SU-DHL-6 (cell line): ENCODE results near the gene RIMKLA.
A peak's percentile ranks its signal among the peaks of the same experiment; 100 is the strongest.

Experiments used
- H2AFZ ChIP-seq: fragments of 200-600 bp; sonication (generic); 2 replicates; pipeline ENCODE4 v1.6.1; 2014; ENCODE audit warnings: low read depth, mild to moderate bottlenecking, moderate library complexity, mixed read lengths, antibody characterized with exemption, low read length; ENCODE audit not compliant: severe bottlenecking
- H3F3A ChIP-seq: fragments of 200-600 bp; shearing (Covaris generic); 2 replicates; pipeline ENCODE4 v1.6.0; 2016; ENCODE audit warnings: antibody characterized with exemption, mild to moderate bottlenecking; ENCODE audit not compliant: insufficient read depth
- H3K27ac ChIP-seq: fragments of 200-600 bp; sonication (generic); 2 replicates; pipeline ENCODE4 v1.5.1; 2016; ENCODE audit warnings: low read depth, mild to moderate bottlenecking, low read length, moderate library complexity, mixed read lengths
- H3K27me3 ChIP-seq: fragments of 200-600 bp; sonication (generic), shearing (Covaris generic); 2 replicates; pipeline ENCODE4 v1.6.0; 2014; ENCODE audit warnings: mild to moderate bottlenecking, low read length
- H3K36me3 ChIP-seq: fragments of 200-600 bp; sonication (generic); 2 replicates; pipeline ENCODE4 v1.6.1; 2014; ENCODE audit warnings: mild to moderate bottlenecking, low read length, mixed read lengths
- H3K4me2 ChIP-seq: fragments of 300-600, 200-600 bp; shearing (Covaris generic), sonication (generic); 2 replicates; pipeline ENCODE4 v1.6.0; 2014; ENCODE audit warnings: low read length, low read depth, mild to moderate bottlenecking; ENCODE audit not compliant: poor library complexity, severe bottlenecking
- H3K4me3 ChIP-seq: fragments of 200-600 bp; sonication (generic); 2 replicates; pipeline ENCODE4 v1.5.1; 2014; ENCODE audit warnings: antibody characterized with exemption, low read length, mild to moderate bottlenecking, mixed read lengths; ENCODE audit not compliant: insufficient read depth, poor library complexity, severe bottlenecking
- H3K79me2 ChIP-seq: fragments of 200-600 bp; sonication (generic); 2 replicates; pipeline ENCODE4 v1.6.1; 2014; ENCODE audit warnings: mild to moderate bottlenecking, low read length, moderate library complexity; ENCODE audit not compliant: insufficient read depth
- H3K9ac ChIP-seq: fragments of 200-600 bp; sonication (generic); 2 replicates; pipeline ENCODE4 v1.7.0; 2014; ENCODE audit warnings: mild to moderate bottlenecking, low read length
- H3K9me2 ChIP-seq: fragments of 200-600 bp; sonication (generic); replicated peaks from 2 replicates; pipeline ENCODE4 v1.6.1; 2014; ENCODE audit warnings: low read length; ENCODE audit not compliant: insufficient read depth
- H3K9me3 ChIP-seq: fragments of 200-600 bp; sonication (generic); 2 replicates; pipeline ENCODE4 v1.6.1; 2014; ENCODE audit warnings: low read length, mixed read lengths; ENCODE audit not compliant: insufficient read depth
- H4K20me1 ChIP-seq: fragments of 200-600 bp; sonication (generic); 2 replicates; pipeline ENCODE4 v1.6.1; 2014; ENCODE audit warnings: low read depth, mild to moderate bottlenecking, antibody characterized with exemption, low read length, moderate library complexity, mixed read lengths
- EZH2phosphoT487 ChIP-seq: fragments of 200-600 bp; sonication (generic), shearing (Covaris generic); conservative IDR thresholded peaks from 2 replicates; pipeline ENCODE4 v1.6.1; 2018; ENCODE audit warnings: mild to moderate bottlenecking, antibody characterized with exemption, low read length, moderate library complexity, mixed read lengths
- TF ChIP-seq, protein P1 (sequence below): fragments of 200-600 bp; sonication (generic); IDR thresholded peaks from one replicate; pipeline ENCODE4 v1.5.1; 2017; ENCODE audit warnings: antibody characterized with exemption, mild to moderate bottlenecking, low read length, moderate library complexity; ENCODE audit not compliant: insufficient read depth, poor library complexity, severe bottlenecking

RIMKLA gene

GRCh38 chr1:42462828-42463763 is 82.5 kb downstream of the RIMKLA start, which contains the start of gene CCDC30:
CCDC30 (plus strand) TSS chr1:42463286; CDS start chr1:42480552, 17,266 bp downstream.
- H3K9me2 ChIP-seq: no peaks in the 10 kb centered on the region
- H3K36me3 ChIP-seq: peaks cover 6% of the 10 kb centered on the region; the same call in 1 of the 2 replicates
- peak within 1 kb of the TSS; percentile 29 for H3K4me3 ChIP-seq
- no peaks in the 10 kb centered on the region for H3K27me3 ChIP-seq
- H3F3A ChIP-seq: no peaks in the 10 kb centered on the region; the same call in 1 of the 2 replicates
- H3K9ac ChIP-seq: no peak within 1 kb of the TSS
- no peaks in the 10 kb centered on the region for H3K9me3 ChIP-seq
- peak within 1 kb of the TSS; percentile 44 for H2AFZ ChIP-seq
- H3K4me2 ChIP-seq: peak within 1 kb of the TSS; percentile 51
- no peak within 1 kb of the TSS for H3K27ac ChIP-seq
- no peaks in the 10 kb centered on the region for H4K20me1 ChIP-seq
- TF ChIP-seq EZH2phosphoT487: no peak
- TF ChIP-seq, protein P1, sequence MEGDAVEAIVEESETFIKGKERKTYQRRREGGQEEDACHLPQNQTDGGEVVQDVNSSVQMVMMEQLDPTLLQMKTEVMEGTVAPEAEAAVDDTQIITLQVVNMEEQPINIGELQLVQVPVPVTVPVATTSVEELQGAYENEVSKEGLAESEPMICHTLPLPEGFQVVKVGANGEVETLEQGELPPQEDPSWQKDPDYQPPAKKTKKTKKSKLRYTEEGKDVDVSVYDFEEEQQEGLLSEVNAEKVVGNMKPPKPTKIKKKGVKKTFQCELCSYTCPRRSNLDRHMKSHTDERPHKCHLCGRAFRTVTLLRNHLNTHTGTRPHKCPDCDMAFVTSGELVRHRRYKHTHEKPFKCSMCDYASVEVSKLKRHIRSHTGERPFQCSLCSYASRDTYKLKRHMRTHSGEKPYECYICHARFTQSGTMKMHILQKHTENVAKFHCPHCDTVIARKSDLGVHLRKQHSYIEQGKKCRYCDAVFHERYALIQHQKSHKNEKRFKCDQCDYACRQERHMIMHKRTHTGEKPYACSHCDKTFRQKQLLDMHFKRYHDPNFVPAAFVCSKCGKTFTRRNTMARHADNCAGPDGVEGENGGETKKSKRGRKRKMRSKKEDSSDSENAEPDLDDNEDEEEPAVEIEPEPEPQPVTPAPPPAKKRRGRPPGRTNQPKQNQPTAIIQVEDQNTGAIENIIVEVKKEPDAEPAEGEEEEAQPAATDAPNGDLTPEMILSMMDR: no peak
- peaks cover under 1% of the 10 kb centered on the region; the same call in 1 of the 2 replicates for H3K79me2 ChIP-seq

GRCh38 chr1:42463921-42464320 is 83.3 kb downstream of the RIMKLA start:
- Histone ChIP-seq H3K36me3 (peaks cover 6% of the 10 kb centered on the region; the same call in 1 of the 2 replicates), H3K27ac (no peak overlapping the region), H3K4me2 (no peak overlapping the region), H3K9ac (no peak overlapping the region), H2AFZ (no peak overlapping the region), H3K27me3 (no peaks in the 10 kb centered on the region), H4K20me1 (no peaks in the 10 kb centered on the region), H3K9me2 (no peaks in the 10 kb centered on the region), H3K4me3 (no peak overlapping the region), H3K79me2 (no peaks in the 10 kb centered on the region), H3K9me3 (no peaks in the 10 kb centered on the region), H3F3A (no peaks in the 10 kb centered on the region; the same call in 1 of the 2 replicates)
- TF ChIP-seq EZH2phosphoT487: no peak
- TF ChIP-seq, protein P1: no peak

DNA sequence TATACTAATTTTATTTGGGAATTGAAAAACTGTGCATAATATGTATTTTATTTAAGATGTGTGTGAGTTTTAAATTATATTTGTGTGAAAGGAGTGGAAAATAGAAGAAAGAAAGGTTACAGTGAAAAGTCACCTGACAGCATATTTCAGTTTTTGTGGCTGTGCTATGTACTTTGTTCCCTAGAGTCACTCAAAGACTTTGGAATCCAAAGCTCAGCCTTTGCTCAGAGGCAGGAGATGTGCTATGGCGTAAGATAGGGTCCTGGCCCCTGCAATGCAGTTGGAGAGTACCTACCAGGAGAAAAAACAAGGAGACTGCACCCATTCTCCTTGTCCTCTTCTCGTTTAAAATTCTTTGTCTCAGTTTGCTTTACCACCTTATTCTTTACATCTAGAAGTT is 85.4 kb downstream of the RIMKLA start:
- H3F3A ChIP-seq: no peaks in the 10 kb centered on the region; the same call in 1 of the 2 replicates
- no peaks in the 10 kb centered on the region for H3K79me2 ChIP-seq
- H3K4me3 ChIP-seq: no peak overlapping the region
- H3K9ac ChIP-seq: no peak overlapping the region
- H3K4me2 ChIP-seq: no peak overlapping the region
- H3K36me3 ChIP-seq: no peaks in the 10 kb centered on the region
- no peaks in the 10 kb centered on the region for H3K9me2 ChIP-seq
- H4K20me1 ChIP-seq: no peaks in the 10 kb centered on the region
- no peaks in the 10 kb centered on the region for H3K27me3 ChIP-seq
- TF ChIP-seq, protein P1: no peak
- no peak for TF ChIP-seq EZH2phosphoT487
- H3K9me3 ChIP-seq: no peaks in the 10 kb centered on the region
- no peak overlapping the region for H2AFZ ChIP-seq
- no peak overlapping the region for H3K27ac ChIP-seq
